Measurements from ENCODE around the gene POLG.
A peak's percentile ranks its signal among the peaks of the same experiment; 100 is the strongest.

POLG gene

GRCh38 chr15:89370120-89370977 is 35.7 kb upstream of the POLG start:
- no peak for DNase-seq (ENCODE audit: low read depth in 1 of 2, low spot score in 1 of 2)

GRCh38 chr15:89369341-89369947 is 34.8 kb upstream of the POLG start:
- DNase-seq (ENCODE audit: low read depth in 1 of 2, low spot score in 1 of 2), result no peak

GRCh38 chr15:89368566-89369223 is 34.1 kb upstream of the POLG start:
- DNase-seq (ENCODE audit: low read depth in 1 of 2, low spot score in 1 of 2), result no peak

GRCh38 chr15:89367485-89368451 is 33.1 kb upstream of the POLG start:
- no peak for DNase-seq (ENCODE audit: low read depth in 1 of 2, low spot score in 1 of 2)

- no peak for DNase-seq (ENCODE audit: low read depth in 1 of 2, low spot score in 1 of 2)
Measured at GRCh38 chr15:89366656-89367393, 32.2 kb upstream of the POLG start.

GRCh38 chr15:89365462-89366065 is 30.9 kb upstream of the POLG start:
- no peak for DNase-seq (ENCODE audit: low read depth in 1 of 2, low spot score in 1 of 2)

GRCh38 chr15:89364741-89365450 is 30.3 kb upstream of the POLG start:
- DNase-seq (ENCODE audit: low read depth in 1 of 2, low spot score in 1 of 2), result no peak

GRCh38 chr15:89364341-89364740 is 29.7 kb upstream of the POLG start:
- no peak for DNase-seq (ENCODE audit: low read depth in 1 of 2, low spot score in 1 of 2)

GRCh38 chr15:89363770-89364169 is 29.1 kb upstream of the POLG start:
- no peak for DNase-seq (ENCODE audit: low read depth in 1 of 2, low spot score in 1 of 2)

GRCh38 chr15:89363133-89363532 is 28.5 kb upstream of the POLG start:
- DNase-seq (ENCODE audit: low read depth in 1 of 2, low spot score in 1 of 2), result no peak

GRCh38 chr15:89362203-89363101 is 27.8 kb upstream of the POLG start:
- DNase-seq (ENCODE audit: low read depth in 1 of 2, low spot score in 1 of 2), result no peak

- DNase-seq (ENCODE audit: low read depth in 1 of 2, low spot score in 1 of 2), result peak; percentile 27 to 44
Measured at GRCh38 chr15:89361451-89362202, 27.0 kb upstream of the POLG start.

GRCh38 chr15:89360294-89360971 is 25.8 kb upstream of the POLG start:
- DNase-seq (ENCODE audit: low read depth in 1 of 2, low spot score in 1 of 2), result no peak

GRCh38 chr15:89359471-89360293 is 25.1 kb upstream of the POLG start:
- no peak for DNase-seq (ENCODE audit: low read depth in 1 of 2, low spot score in 1 of 2)

- peak; percentile 67 to 75 for DNase-seq (ENCODE audit: low read depth in 1 of 2, low spot score in 1 of 2)
Measured at GRCh38 chr15:89358755-89359439, 24.3 kb upstream of the POLG start.

GRCh38 chr15:89358435-89358754 is 23.8 kb upstream of the POLG start:
- DNase-seq (ENCODE audit: low read depth in 1 of 2, low spot score in 1 of 2), result no peak
